GF-D8 (cell line): ENCODE data around the gene BHLHE23.
A peak's percentile ranks its signal among the peaks of the same experiment; 100 is the strongest.

Experiments used
- DNase-seq: peaks from one replicate; lab custom pipeline; 2025; lab: John Stamatoyannopoulos, UW

The BHLHE23 gene

GRCh38 chr20:62972845-62973745 is 33.7 kb downstream of the BHLHE23 start:
- no peak for DNase-seq

GRCh38 chr20:62971950-62972844 is 34.6 kb downstream of the BHLHE23 start:
- peak; percentile 33 for DNase-seq

GRCh38 chr20:62971211-62971949 is 35.4 kb downstream of the BHLHE23 start:
- no peak for DNase-seq

- no peak for DNase-seq
These were observed 36.2 kb downstream of the BHLHE23 start for GRCh38 chr20:62970307-62971210.

GRCh38 chr20:62969939-62970306 is 36.8 kb downstream of the BHLHE23 start:
- DNase-seq: no peak

- DNase-seq: no peak
These were observed 37.5 kb downstream of the BHLHE23 start for GRCh38 chr20:62969179-62969760.

- DNase-seq: no peak
These were observed 38.2 kb downstream of the BHLHE23 start for GRCh38 chr20:62968378-62969178.

- no peak for DNase-seq
These were observed 39.0 kb downstream of the BHLHE23 start for GRCh38 chr20:62967628-62968351.

- DNase-seq: no peak
These were observed 39.6 kb downstream of the BHLHE23 start for GRCh38 chr20:62967149-62967501.

GRCh38 chr20:62966212-62967148 is 40.3 kb downstream of the BHLHE23 start:
- DNase-seq: no peak

- DNase-seq: no peak
These were observed 41.4 kb downstream of the BHLHE23 start for GRCh38 chr20:62965363-62965771.

- no peak for DNase-seq
These were observed 42.1 kb downstream of the BHLHE23 start for GRCh38 chr20:62964700-62965099.

- no peak for DNase-seq
These were observed 43.0 kb downstream of the BHLHE23 start for GRCh38 chr20:62963614-62964397.

- no peak for DNase-seq
These were observed 43.7 kb downstream of the BHLHE23 start for GRCh38 chr20:62962891-62963613.

- DNase-seq: no peak
These were observed 44.4 kb downstream of the BHLHE23 start for GRCh38 chr20:62962221-62962879.

GRCh38 chr20:62961799-62962198 is 45.0 kb downstream of the BHLHE23 start:
- DNase-seq: no peak
